ENCODE measurements around the gene FBXO27.
"Not testable (repeated sequence)": the region's sequence is repeated elsewhere in the genome, so short reads cannot be mapped to it uniquely, and the experiment has no call there.

Gene FBXO27

GRCh38 chr19:39038098-39038497 is 5.7 kb upstream of the FBXO27 start:
- no peak for DNase-seq (ENCODE audit: low read depth)

GRCh38 chr19:39037194-39037593 is 4.8 kb upstream of the FBXO27 start:
- DNase-seq (ENCODE audit: low read depth), result no peak

- no peak for DNase-seq (ENCODE audit: low read depth)
These were observed 4.2 kb upstream of the FBXO27 start for GRCh38 chr19:39036581-39036980.

- DNase-seq (ENCODE audit: low read depth), result peak; percentile 74
These were observed 834 bp downstream of the FBXO27 start for GRCh38 chr19:39031368-39032062.

GRCh38 chr19:39030854-39031367 is 1.4 kb downstream of the FBXO27 start:
- no peak for DNase-seq (ENCODE audit: low read depth)

GRCh38 chr19:39024875-39025641 is 7.3 kb downstream of the FBXO27 start:
- DNase-seq (ENCODE audit: low read depth), result no peak

GRCh38 chr19:39021063-39021462 is 11.3 kb downstream of the FBXO27 start:
- DNase-seq (ENCODE audit: low read depth), result no peak

GRCh38 chr19:39017646-39018045 is 14.7 kb downstream of the FBXO27 start:
- DNase-seq (ENCODE audit: low read depth), result no peak

- no peak for DNase-seq (ENCODE audit: low read depth)
These were observed 15.3 kb downstream of the FBXO27 start for GRCh38 chr19:39017026-39017425.

GRCh38 chr19:39014037-39014436 is 18.3 kb downstream of the FBXO27 start:
- no peak for DNase-seq (ENCODE audit: low read depth)

GRCh38 chr19:39009001-39009400 is 23.3 kb downstream of the FBXO27 start:
- DNase-seq (ENCODE audit: low read depth), result no peak

- DNase-seq (ENCODE audit: low read depth), result no peak
These were observed 24.2 kb downstream of the FBXO27 start for GRCh38 chr19:39008137-39008536.

GRCh38 chr19:39007096-39007495 is 25.3 kb downstream of the FBXO27 start:
- no peak for DNase-seq (ENCODE audit: low read depth)

- DNase-seq (ENCODE audit: low read depth), result no peak
These were observed 27.9 kb downstream of the FBXO27 start for GRCh38 chr19:39004403-39004802.

- no peak for DNase-seq (ENCODE audit: low read depth)
These were observed 28.6 kb downstream of the FBXO27 start for GRCh38 chr19:39003796-39004195.

GRCh38 chr19:39003188-39003587 is 29.2 kb downstream of the FBXO27 start:
- DNase-seq (ENCODE audit: low read depth), result no peak

GRCh38 chr19:39001041-39001440 is 31.3 kb downstream of the FBXO27 start:
- DNase-seq (ENCODE audit: low read depth), result no peak

GRCh38 chr19:38997576-38997975 is 34.8 kb downstream of the FBXO27 start:
- DNase-seq (ENCODE audit: low read depth), result not testable (repeated sequence)

- no peak for DNase-seq (ENCODE audit: low read depth)
These were observed 39.1 kb downstream of the FBXO27 start for GRCh38 chr19:38993271-38993670.

GRCh38 chr19:38990949-38991697 is 41.2 kb downstream of the FBXO27 start:
- DNase-seq (ENCODE audit: low read depth), result no peak

GRCh38 chr19:38989614-38990013 is 42.7 kb downstream of the FBXO27 start:
- not testable (repeated sequence) for DNase-seq (ENCODE audit: low read depth)

- DNase-seq (ENCODE audit: low read depth), result no peak
These were observed 43.2 kb downstream of the FBXO27 start for GRCh38 chr19:38989066-38989605.

All from activated T-cell treated with anti-CD3 and anti-CD28 coated beads for 24 hours (primary cell).